Measurements from ENCODE around the gene IMMP2L.

- TF ChIP-seq POLR2A (IDR thresholded peaks at IDR 0.05) (no peak), CTCF (IDR thresholded peaks at IDR 0.05) (no peak)
Observed at GRCh38 chr7:111025006-111025405, 537.3 kb downstream of the IMMP2L start.
